K562 (cell line): Measurements from ENCODE around the gene POU2AF1. TPM values are rescaled to one million over a fixed set of nuclear protein-coding genes. Genes with fewer than 3 reads are reported as not detected.

ENCODE experiments used
- ATAC-seq: fragments of 200-7000 bp; cut with Tn5 transposase; 3 replicates; pipeline ENCODE4 v1.9.1; 2020; ENCODE audit warnings: moderate library complexity
- BruUV-seq: library from RNA; stranded (reverse); fragments of 400-500 nt; replicated peaks from 2 replicates; lab custom pipeline; 2021; lab: Mats Ljungman, UMichigan
- CTCF ChIA-PET: fragments of 300-600 bp; formaldehyde crosslinking; extraction: SDS; loops from one replicate; lab custom pipeline; 2021; ENCODE audit warnings: low intra/inter-chr PET ratio; lab: Yijun Ruan, JAX
- POLR2A ChIA-PET: fragments of 300-600, 350-650 bp; sonication (Branson Sonifier 250); formaldehyde crosslinking; extraction: SDS; loops from one replicate; lab custom pipeline; 2021; ENCODE audit warnings: antibody characterized with exemption, inconsistent platforms; lab: Yijun Ruan, JAX
- DNase-seq, 4 experiments: peaks; one replicate each; pipeline versions ENCODE4 v3.0.0 to v3.0.0-alpha.2; 2011 to 2018; ENCODE audit warnings: low spot score in 3 of 4, mixed read lengths in 3 of 4; ENCODE audit errors: extremely low read depth in 1 of 4
- FAIRE-seq: peaks from 2 replicates; lab custom pipeline; 2011; peaks lifted over from hg19 to GRCh38; lab: Jason Lieb, UNC
- H2AFZ ChIP-seq: 2 replicates; pipeline ENCODE4 v1.6.0; 2011; ENCODE audit warnings: low read depth, low read length, control low read depth, inconsistent platforms
- H3K27ac ChIP-seq: fragments of 200-600 bp; 3 replicates; pipeline ENCODE4 v1.8.0; 2011; ENCODE audit warnings: low read depth, mild to moderate bottlenecking, control low read depth, inconsistent platforms, low read length, moderate library complexity, mixed read lengths; ENCODE audit errors: extremely low read depth
- H3K27me3 ChIP-seq, 2 experiments: fragments of 300-600 bp in 1 of 2; 2 replicates in 1 of 2; 3 replicates in 1 of 2; pipeline versions ENCODE4 v1.6.0 to v1.8.0; 2011; ENCODE audit warnings: inconsistent platforms in 2 of 2, low read length in 2 of 2, mild to moderate bottlenecking in 1 of 2, mixed read lengths in 1 of 2, moderate library complexity in 1 of 2; ENCODE audit not compliant: control insufficient read depth in 2 of 2, insufficient read depth in 2 of 2
- H3K36me3 ChIP-seq: fragments of 300-600 bp; 3 replicates; pipeline ENCODE4 v1.8.0; 2011; ENCODE audit warnings: mild to moderate bottlenecking, low read length, inconsistent platforms; ENCODE audit not compliant: control insufficient read depth, insufficient read depth
- H3K4me1 ChIP-seq, 2 experiments: fragments of 200-600 bp in 1 of 2; replicated peaks in 1 of 2; 2 replicates in 1 of 2; 3 replicates in 1 of 2; pipeline versions ENCODE4 v1.5.1 to v1.8.0; 2011; ENCODE audit warnings: inconsistent platforms in 2 of 2, low read length in 2 of 2, mild to moderate bottlenecking in 1 of 2, mixed read lengths in 1 of 2, moderate library complexity in 1 of 2; ENCODE audit not compliant: control insufficient read depth in 2 of 2, insufficient read depth in 2 of 2
- H3K4me2 ChIP-seq: 2 replicates; pipeline ENCODE4 v1.6.1; 2011; ENCODE audit warnings: low read length, control low read depth, inconsistent platforms, mixed read lengths; ENCODE audit not compliant: insufficient read depth
- H3K4me3 ChIP-seq: fragments of 200-600 bp; sonication (generic), shearing (Covaris generic); 2 replicates; pipeline ENCODE4 v1.5.1; 2016; ENCODE audit warnings: control low read depth, inconsistent platforms
- H3K79me2 ChIP-seq: fragments of 200-600 bp; 3 replicates; pipeline ENCODE4 v1.8.0; 2011; ENCODE audit warnings: low read length, inconsistent platforms; ENCODE audit not compliant: control insufficient read depth, insufficient read depth
- H3K9ac ChIP-seq, 2 experiments: 2 replicates each; pipeline versions ENCODE4 v1.6.0 to v1.6.1; 2011; ENCODE audit warnings: low read depth in 2 of 2, low read length in 2 of 2, control low read depth in 1 of 2, inconsistent platforms in 1 of 2, mild to moderate bottlenecking in 1 of 2, mixed read lengths in 1 of 2; ENCODE audit not compliant: insufficient read depth in 1 of 2
- H3K9me1 ChIP-seq: one replicate; pipeline ENCODE4 v1.6.0; 2011; ENCODE audit warnings: inconsistent platforms, mild to moderate bottlenecking, low read length, moderate library complexity; ENCODE audit not compliant: control insufficient read depth, insufficient read depth
- H3K9me3 ChIP-seq: replicated peaks from 2 replicates; pipeline ENCODE4 v1.5.1; 2011; ENCODE audit warnings: low read depth, low read length, inconsistent platforms; ENCODE audit not compliant: control insufficient read depth, insufficient read depth
- H4K20me1 ChIP-seq: replicated peaks from 2 replicates; pipeline ENCODE4 v1.6.1; 2011; ENCODE audit warnings: low read length, inconsistent platforms, mixed read lengths; ENCODE audit not compliant: control insufficient read depth, insufficient read depth
- BRD4 ChIP-seq: fragments of 200-600 bp; sonication (generic); IDR thresholded peaks from 2 replicates; pipeline ENCODE4 v1.6.1; 2017; ENCODE audit warnings: inconsistent platforms
- CHD1 ChIP-seq: fragments of 200-600 bp; sonication (generic); IDR thresholded peaks from one replicate; pipeline ENCODE4 v1.6.1; 2012; ENCODE audit warnings: mild to moderate bottlenecking, moderate library complexity, low read length, inconsistent platforms
- E4F1 ChIP-seq: fragments of 250-450 bp; sonication (Bioruptor Pico); IDR thresholded peaks from 2 replicates; pipeline ENCODE4 v1.5.0; 2021; ENCODE audit warnings: mild to moderate bottlenecking, borderline replicate concordance
- ETV5 ChIP-seq: sonication (generic); formaldehyde crosslinking; IDR thresholded peaks from 2 replicates; pipeline ENCODE4 v1.4.0; 2020; ENCODE audit warnings: low read depth, mild to moderate bottlenecking, missing genetic modification reagents
- FOXP4 ChIP-seq: sonication (generic); formaldehyde crosslinking; IDR thresholded peaks from 2 replicates; pipeline ENCODE4 v1.8.0; 2022; ENCODE audit warnings: mild to moderate bottlenecking, missing genetic modification reagents, borderline replicate concordance
- HNRNPL ChIP-seq: fragments of 200-400 bp; formaldehyde crosslinking; IDR thresholded peaks from 2 replicates; pipeline ENCODE4 v1.6.1; 2017; ENCODE audit warnings: low read depth, mild to moderate bottlenecking, low read length
- HOXB6 ChIP-seq: fragments of 250-450 bp; sonication (Bioruptor Pico); IDR thresholded peaks from 2 replicates; pipeline ENCODE4 v1.5.1; 2022; ENCODE audit warnings: mild to moderate bottlenecking, borderline replicate concordance
- MCM2 ChIP-seq: fragments of 450-650 bp; IDR thresholded peaks from 2 replicates; pipeline ENCODE4 v1.6.1; 2017; ENCODE audit warnings: low read depth, mild to moderate bottlenecking
- MYNN ChIP-seq, 2 experiments: sonication (generic); formaldehyde crosslinking in 1 of 2; IDR thresholded peaks; 2 replicates each; pipeline versions ENCODE4 v1.5.0 to v1.6.1; 2016 to 2020; ENCODE audit warnings: antibody characterized with exemption in 1 of 2, missing genetic modification reagents in 1 of 2
- NFYB ChIP-seq: IDR thresholded peaks from 2 replicates; pipeline ENCODE4 v1.6.1; 2011; ENCODE audit warnings: mild to moderate bottlenecking, moderate library complexity; ENCODE audit not compliant: insufficient read length; ENCODE audit errors: extremely low read depth
- PHB2 ChIP-seq: fragments of 450-650 bp; IDR thresholded peaks from 2 replicates; pipeline ENCODE4 v1.6.1; 2017; ENCODE audit warnings: low read depth
- SIN3A ChIP-seq, 2 experiments: fragments of 150-350 bp in 1 of 2; IDR thresholded peaks; 2 replicates each; pipeline ENCODE4 v1.6.1; 2011 to 2016; ENCODE audit warnings: borderline replicate concordance in 2 of 2, low read depth in 2 of 2, low read length in 2 of 2, mild to moderate bottlenecking in 2 of 2, moderate library complexity in 2 of 2; ENCODE audit not compliant: control insufficient read depth in 1 of 2
- SRF ChIP-seq, 2 experiments: fragments of 250-450, 450-650 bp in 1 of 2; sonication (Bioruptor Pico) in 1 of 2; sonication (generic) in 1 of 2; formaldehyde crosslinking; IDR thresholded peaks; 2 replicates each; pipeline versions ENCODE4 v1.5.0 to v1.5.1; 2020 to 2022; ENCODE audit warnings: mild to moderate bottlenecking in 1 of 2, missing genetic modification reagents in 1 of 2
- ZSCAN32 ChIP-seq: fragments of 450-650 bp; formaldehyde crosslinking; IDR thresholded peaks from 2 replicates; pipeline ENCODE4 v1.4.0; 2020; ENCODE audit warnings: mild to moderate bottlenecking, moderate library complexity
- WGBS: fragments of 100-300 bp; shearing (Covaris generic); methylation state at CpG from one replicate; pipeline ENCODE4 v1.1.6; 2016; ENCODE audit warnings: low coverage, mixed read lengths; ENCODE audit not compliant: insufficient coverage; ENCODE audit errors: missing lambda C conversion rate; 5-methylcytosine and 5-hydroxymethylcytosine counted together
- in situ Hi-C: fragments of 300-500 bp; cut with MboI; formaldehyde crosslinking; loops from 4 replicates; pipeline ENCODE4 v1.15.0; 2018; ENCODE audit warnings: inconsistent platforms, mixed read lengths
- intact Hi-C: fragments of 100-400 bp; cut with micrococcal nuclease; formaldehyde crosslinking; loops from 2 replicates; pipeline ENCODE4 v1.14.2; 2022
- polyA plus RNA-seq, 8 experiments: library from polyadenylated mRNA; depleted of rRNA in 4 of 8; stranded (reverse) in 5 of 8; unstranded in 3 of 8; fragments of >200 nt; fragmentation: Nextera tagmentation in 2 of 8; fragmentation: Illumina TruSeq in 1 of 8; extraction: Ambion mirVana in 2 of 8; extraction: Trizol in 1 of 8; gene quantifications; 2 replicates each; pipeline versions ENCODE4 v1.2.1 to v1.2.3, GENCODE V29; 2011 to 2014; ENCODE audit warnings: inconsistent platforms in 1 of 8, missing spikeins in 1 of 8
- total RNA-seq, 7 experiments: library from RNA; depleted of rRNA in 6 of 7; stranded (reverse); fragments of >200 nt in 6 of 7; fragmentation: Illumina TruSeq in 2 of 7; extraction: Trizol in 2 of 7; gene quantifications; 2 replicates each; pipeline versions ENCODE4 v1.2.1 to v1.2.3, GENCODE V29; 2011 to 2021; ENCODE audit warnings: low replicate concordance in 1 of 7

POU2AF1 gene
- total and polyA plus RNA-seq, 9 of the 15 experiments (the other 6 are each of a cell fraction or from before 2014, with no cell fraction given), result 0.09 TPM; not detected in 8

GRCh38 chr11:111355101-111355500 lies 24.0 kb downstream of the POU2AF1 start:
- DNase-seq, result no peak
- ChIA-PET POLR2A (interaction anchor here (0.8 to 1.1 kb wide), 2 partner anchors 68 to 87 kb away, joined by 3 read pairs; no protein-coding TSS in a partner anchor), CTCF (no interaction called here)

More at GRCh38 chr11:111355101-111355500, 24.0 kb downstream of the POU2AF1 start:
- H3K4me1 ChIP-seq, result peaks cover 0 to 3% of the 10 kb centered on the region in 2 experiments; a peak in 1 of 5 replicates
- no peak for FAIRE-seq
- H3K9ac ChIP-seq, result no peak overlapping the region
- no peaks in the 10 kb centered on the region for H3K36me3 ChIP-seq
- H3K79me2 ChIP-seq, result no peaks in the 10 kb centered on the region
- H3K4me3 ChIP-seq, result no peak overlapping the region
- H3K4me2 ChIP-seq, result no peak overlapping the region
- TF ChIP-seq CHD1 (no peak), NFYB (no peak), HOXB6 (CRISPR knock-in tag) (no peak), E4F1 (no peak), PHB2 (no peak), SIN3A (IDR thresholded peaks at IDR 0.05; ENCODE audit: borderline replicate concordance in 2 of 2, control insufficient read depth in 1 of 2, low read depth in 2 of 2, low read length in 2 of 2) (no peak), MCM2 (no peak), FOXP4 (CRISPR knock-in tag) (no peak), SRF (CRISPR knock-in tag; IDR thresholded peaks at IDR 0.05) (no peak), ZSCAN32 (CRISPR knock-in tag) (no peak), ETV5 (CRISPR knock-in tag) (no peak), BRD4 (no peak), MYNN (IDR thresholded peaks at IDR 0.05) (no peak), MYNN (CRISPR knock-in tag; IDR thresholded peaks at IDR 0.05) (no peak), HNRNPL (no peak)
- no peaks in the 10 kb centered on the region for H3K9me1 ChIP-seq
- H3K27me3 ChIP-seq, result peaks cover 0 to 5% of the 10 kb centered on the region in 2 experiments; a peak in 1 of 5 replicates
- in situ Hi-C loops, result no loop called here
- H2AFZ ChIP-seq, result no peak overlapping the region
- H3K27ac ChIP-seq, result no peak overlapping the region
- ATAC-seq, result no peak
- 0% methylated on average over 5 of the region's 5 CpGs for WGBS
- H3K9me3 ChIP-seq, result no peaks in the 10 kb centered on the region
- H4K20me1 ChIP-seq, result no peaks in the 10 kb centered on the region
- no TSS peak for BruUV-seq
- intact Hi-C loops, result no loop called here
